HG02885 (cell line): ENCODE results near the gene HEXIM2.

Experiments used
- ATAC-seq: cut with Tn5 transposase; IDR thresholded peaks from one replicate; pipeline ENCODE4 v1.9.1; 2021; ENCODE audit warnings: mild to moderate bottlenecking; ENCODE audit not compliant: unreplicated experiment, poor library complexity

HEXIM2 gene

DNA sequence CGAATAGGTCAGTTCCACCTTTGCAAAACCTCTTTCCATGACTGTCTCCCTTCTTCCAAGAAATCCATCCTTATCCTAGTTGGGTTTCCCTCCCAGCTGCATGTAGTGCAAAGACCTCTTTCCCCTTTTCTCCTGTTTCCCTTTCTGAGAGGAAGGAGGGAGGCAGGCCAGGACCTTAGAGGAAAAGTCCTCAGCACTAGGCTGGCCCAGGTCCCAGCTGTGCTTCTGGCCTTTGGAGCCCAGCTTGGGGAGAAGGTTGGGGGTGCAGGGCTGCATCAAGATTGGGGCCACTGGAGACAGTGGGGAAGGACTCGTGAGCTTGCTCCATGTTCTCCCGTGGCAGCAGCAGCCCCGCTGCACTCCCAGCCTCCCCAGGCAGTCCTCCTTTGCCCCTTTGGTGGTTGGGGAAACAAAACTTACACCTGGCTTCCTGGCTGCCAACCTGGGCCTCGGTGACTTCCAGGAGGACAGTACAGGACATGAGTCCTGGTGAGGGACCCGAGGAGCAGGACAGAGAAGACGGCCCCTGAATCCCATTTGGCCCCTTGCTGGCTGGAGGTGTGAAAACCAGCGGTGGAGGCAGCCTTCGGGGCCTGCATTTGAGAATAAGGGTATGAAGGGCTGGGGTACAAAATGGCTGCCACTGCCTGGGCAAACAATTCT, 481 bp downstream of the HEXIM2 start:
- no peak for ATAC-seq

DNA sequence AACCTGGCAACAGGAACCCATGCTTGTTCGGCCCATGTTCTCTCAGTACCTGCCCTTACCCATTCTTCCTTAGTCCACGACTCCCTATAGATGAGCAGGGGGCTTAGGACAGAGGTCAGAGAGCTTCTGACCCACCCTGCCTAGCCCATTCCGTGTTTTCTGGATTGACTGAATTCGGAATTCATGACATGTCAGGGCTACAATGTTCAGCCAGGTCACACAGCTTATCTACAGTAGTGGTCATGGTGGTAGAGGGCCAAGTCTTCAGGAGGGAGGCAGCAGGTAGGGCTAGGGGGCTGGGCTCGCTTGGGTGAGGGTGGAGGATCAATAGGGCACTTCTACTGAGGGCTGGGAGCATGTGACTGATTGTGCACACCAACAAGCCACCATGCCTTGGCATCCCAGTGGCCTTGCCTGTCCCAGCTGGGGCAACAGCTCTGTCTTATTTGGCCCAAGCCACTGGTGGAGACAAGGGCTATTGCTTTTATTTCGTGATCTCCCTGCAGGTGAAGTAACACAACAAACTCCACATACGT, 3.1 kb downstream of the HEXIM2 start:
- ATAC-seq, result no peak

DNA sequence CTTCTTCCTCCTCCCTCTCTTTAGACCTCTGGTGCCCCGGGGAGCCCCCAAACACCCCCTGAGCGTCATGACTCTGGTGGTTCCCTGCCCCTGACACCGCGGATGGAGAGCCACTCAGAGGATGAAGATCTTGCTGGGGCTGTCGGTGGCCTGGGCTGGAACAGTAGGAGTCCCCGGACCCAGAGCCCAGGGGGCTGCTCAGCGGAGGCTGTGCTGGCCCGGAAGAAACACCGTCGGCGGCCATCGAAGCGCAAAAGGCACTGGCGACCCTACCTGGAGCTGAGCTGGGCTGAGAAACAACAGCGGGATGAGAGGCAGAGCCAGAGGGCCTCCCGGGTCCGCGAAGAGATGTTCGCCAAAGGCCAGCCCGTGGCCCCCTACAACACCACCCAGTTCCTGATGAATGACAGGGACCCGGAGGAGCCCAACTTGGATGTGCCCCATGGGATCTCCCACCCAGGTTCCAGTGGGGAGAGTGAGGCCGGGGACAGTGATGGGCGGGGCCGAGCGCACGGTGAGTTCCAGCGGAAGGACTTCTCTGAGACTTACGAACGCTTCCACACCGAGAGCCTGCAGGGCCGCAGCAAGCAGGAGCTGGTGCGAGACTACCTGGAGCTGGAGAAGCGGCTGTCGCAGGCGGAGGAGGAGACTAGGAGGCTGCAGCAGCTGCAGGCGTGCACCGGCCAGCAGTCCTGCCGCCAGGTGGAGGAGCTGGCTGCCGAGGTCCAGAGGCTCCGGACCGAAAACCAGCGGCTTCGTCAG, 7.5 kb downstream of the HEXIM2 start:
- no peak for ATAC-seq

DNA sequence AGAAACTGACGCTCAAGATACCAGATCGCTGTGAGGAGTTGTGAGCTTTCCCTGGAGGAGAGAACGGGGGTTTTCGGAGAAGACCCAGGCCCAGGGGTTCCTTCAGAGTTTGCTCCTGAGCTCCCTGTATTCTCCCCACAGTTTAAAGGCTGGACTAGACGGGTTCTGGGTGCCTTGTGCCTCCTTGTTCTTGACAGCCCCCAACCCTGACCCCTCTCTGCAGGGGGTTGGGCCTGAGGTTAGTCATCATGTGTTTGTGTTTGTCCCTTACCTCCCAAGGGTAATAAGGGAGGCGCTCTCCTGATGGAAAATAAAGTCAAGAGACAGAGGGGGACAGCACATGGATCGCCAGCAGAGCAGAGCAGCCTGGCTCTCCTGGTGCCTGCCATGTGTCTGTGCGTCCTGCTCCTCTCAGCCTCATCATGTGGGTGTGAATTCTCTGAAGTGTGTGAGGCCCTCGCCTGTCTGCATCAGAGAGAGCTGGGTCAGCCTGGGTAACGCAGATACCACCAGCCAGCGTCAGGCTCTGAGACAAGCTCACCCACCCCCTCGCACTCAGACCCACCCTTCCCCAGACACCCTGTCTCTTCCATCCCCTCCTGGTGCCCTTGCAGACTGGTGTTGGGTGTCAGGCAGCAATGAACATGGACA, 8.7 kb downstream of the HEXIM2 start:
- ATAC-seq, result no peak

DNA sequence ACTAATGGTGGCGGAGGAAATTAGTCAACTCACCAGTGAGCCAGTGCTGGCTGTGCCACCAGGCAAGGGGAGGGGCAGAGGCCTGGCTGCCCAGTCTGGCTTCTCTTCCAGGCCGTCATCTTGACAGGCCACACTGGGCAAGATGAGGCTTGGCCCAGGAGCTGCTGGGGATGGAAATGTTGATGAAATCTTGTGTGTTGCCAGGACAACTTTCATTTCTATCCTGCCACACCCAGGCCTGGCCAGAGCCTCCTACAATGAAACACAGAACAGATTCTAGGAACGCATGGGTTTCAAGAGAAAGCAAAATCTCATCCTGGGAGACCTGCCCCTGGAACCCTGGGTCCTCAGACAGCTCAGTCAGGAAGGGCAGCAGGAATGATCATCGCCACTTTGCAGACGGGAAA, 9.3 kb downstream of the HEXIM2 start:
- ATAC-seq, result no peak

DNA sequence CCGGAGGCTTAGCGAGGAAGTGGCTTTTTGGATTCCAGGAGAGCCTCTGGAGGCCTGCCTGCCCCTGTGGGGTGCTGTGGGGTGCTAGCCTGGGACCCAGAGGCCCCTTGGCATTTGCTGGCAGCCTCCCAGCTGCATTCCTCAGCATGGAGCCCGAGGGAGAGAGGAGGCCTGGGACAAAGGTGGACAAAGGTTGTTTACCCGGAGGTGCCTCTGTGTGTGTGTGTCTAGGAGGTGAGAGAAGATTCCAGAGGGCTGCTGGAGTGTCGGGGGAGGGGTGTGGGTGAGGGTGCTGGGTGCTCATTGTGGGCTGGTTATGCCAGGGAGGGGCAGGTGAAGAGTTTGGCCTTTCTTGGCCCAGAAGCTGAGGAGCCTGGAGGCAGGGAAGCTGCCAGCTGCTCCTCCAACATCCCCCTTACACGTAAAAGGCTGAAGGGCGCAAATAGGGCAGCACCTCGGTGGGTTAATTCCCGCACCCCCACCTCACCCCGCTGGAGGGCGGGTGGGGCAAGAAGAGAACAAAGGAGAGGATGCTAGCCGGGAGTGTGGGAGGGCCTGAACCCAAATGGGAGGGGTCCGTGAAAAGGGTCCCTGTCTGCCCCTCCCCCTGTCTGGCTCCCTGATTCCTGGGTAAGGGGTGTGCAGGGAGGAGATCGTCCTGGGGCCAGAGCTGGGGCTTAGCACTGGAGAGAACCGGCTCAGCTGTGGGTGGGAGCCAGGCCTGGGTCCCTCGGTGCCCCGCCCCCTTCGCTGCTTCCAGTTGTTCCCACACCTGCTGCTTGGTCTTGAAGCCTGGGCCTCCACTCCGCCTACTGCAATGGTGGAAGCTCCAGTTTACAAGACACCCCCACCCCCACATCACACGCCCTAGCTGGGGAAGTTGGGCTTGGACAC, 9.9 kb downstream of the HEXIM2 start:
- no peak for ATAC-seq

DNA sequence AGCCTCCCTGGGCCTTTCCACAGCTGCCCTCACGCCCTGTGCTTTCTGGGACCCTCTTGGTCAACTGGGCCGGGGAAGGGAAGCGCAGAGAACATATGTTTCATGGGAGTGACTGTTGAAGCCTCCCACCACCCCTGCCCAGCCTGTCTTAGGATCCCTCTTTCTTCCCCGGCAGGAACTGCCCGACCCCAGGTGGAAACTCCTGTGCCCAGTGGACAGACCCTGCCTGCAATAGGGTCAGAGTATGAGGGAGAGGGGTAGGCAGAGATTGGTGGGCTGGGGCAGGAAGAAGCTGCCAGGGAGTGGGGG, 10.5 kb downstream of the HEXIM2 start:
- ATAC-seq, result no peak

DNA sequence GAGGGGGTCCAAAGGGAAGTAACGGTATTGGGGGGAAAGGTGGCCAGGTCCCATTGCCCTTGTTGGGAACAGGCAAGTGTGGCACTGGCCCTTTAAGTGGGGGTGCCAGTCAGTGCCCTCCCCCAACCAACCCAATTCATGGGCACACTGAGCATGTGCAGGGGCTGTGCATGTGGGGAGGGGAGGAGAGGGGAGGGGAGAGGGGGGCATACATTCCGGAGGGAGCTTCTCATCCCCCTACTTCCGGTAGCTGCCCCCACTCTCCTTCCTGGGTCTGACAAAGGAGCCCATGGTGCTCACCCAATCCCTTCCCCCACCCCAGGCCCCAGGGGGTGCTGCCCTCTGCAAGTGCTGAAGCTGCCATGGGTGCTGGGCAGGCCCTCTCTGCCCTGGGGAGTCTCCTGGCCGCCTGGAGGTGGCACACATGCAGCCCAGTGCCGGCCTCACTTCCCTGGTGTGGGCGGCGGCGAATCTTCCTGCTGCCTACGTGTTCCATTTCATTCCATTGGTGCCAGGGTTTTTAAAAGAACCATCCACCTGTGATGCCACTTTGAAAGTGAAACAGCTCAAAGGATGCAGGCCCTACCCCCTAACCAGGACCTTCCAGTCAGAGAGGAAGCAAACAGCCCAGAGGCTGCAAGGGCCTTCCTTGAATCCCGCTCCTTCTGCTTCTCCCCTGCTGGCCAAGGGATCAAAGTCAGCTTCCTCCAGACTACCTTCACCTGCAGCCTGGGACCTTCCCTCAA, 11.0 kb downstream of the HEXIM2 start:
- ATAC-seq, result no peak

DNA sequence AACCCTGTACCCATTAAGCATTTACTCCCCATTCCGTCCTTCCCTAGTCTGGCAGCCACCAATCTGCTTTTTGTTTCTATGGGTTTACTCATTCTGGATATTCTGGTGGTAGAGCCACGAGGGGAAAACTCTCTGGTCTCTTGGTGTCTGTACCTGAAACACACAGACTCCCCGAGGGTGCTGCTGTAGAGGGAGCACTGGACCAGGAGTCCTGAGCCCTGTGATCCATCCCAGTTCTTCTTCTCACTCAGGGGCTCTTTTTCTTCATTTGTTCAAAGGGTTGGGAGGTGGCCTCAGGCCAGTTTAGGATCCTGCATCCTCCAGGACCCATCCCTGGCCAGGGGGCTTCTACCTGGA, 14.1 kb downstream of the HEXIM2 start:
- ATAC-seq, result no peak

DNA sequence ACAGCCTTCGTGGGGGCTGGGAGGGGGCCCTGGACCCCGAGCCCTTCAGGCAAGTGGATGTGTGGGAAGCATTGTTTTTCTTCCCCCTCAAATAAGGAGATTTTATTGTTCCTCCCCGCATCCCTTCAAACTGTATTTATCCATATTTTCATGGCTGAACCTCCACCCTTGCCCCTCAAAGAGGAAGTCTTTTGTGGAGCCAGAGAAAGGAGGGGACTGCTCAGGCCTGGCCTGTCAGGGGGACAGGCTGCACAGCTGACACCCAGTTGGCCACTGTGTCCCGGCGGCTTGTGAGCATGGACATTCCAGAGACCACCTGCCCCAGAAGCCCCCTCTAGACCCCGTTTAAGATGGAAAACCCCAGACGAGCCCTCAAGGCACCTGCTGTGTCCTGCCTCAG, 15.9 kb downstream of the HEXIM2 start:
- no peak for ATAC-seq

DNA sequence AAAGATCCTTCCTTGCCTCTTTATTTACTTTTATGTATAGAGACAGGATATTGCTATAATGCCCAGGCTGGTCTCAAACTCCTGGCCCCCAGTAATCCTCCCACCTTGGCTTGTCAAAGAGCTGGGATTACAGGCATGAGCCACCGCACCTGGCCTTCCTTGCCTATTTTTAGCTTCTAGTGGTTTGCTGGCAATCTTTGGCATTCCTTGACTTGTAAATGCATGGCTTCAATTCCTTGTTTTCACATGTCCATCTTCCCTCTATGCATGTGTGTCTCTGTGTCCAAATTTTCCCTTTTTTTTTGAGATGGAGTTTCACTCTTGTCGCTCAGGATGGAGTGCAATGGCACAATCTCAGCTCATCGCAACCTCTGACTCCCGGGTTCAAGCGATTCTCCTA, 22.5 kb downstream of the HEXIM2 start:
- no peak for ATAC-seq

DNA sequence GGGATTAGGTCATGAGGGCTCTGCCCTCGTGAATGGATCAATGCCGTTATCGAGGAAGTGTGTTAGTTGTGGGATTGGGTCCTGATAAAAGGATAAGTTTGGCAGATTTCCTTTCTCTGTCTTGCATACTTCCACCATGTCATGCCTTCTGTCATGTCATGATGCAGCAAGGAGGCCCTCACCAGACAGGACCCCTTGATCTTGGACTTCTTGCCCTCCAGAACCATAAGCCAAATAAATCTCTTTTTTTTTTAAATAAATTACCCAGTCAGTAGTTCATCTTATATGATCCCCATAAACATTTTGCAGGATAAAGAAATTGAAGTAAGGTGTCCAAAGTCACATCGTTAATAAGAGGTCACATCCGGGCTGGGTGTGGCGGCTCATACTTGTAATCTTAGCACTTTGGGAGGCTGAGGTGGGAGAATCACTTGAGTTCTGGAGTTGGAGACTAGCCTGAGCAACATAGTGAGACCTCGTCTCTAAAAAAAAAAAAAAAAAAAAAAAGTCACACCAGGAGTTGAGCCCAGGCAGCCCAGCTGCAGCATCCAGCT, 25.2 kb downstream of the HEXIM2 start:
- ATAC-seq, result no peak

DNA sequence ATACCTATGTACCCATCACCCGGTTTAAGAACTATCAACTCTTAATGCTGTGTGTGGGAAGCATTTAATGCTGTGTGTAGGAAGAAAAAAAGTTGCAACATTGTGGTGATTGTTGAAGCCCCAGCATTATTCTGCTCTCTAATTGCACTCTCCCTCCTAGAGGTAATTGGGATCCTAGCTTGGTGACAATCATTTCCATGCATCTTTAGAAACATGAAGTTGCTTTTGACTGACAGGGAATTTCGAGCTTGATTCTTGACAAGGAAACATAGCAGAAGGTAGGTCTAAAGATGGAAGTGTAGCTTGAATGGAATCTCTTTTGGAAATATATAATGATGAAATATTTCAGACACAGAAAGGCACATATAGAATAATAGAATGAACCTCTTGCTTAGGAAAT, 27.3 kb downstream of the HEXIM2 start:
- ATAC-seq, result no peak

DNA sequence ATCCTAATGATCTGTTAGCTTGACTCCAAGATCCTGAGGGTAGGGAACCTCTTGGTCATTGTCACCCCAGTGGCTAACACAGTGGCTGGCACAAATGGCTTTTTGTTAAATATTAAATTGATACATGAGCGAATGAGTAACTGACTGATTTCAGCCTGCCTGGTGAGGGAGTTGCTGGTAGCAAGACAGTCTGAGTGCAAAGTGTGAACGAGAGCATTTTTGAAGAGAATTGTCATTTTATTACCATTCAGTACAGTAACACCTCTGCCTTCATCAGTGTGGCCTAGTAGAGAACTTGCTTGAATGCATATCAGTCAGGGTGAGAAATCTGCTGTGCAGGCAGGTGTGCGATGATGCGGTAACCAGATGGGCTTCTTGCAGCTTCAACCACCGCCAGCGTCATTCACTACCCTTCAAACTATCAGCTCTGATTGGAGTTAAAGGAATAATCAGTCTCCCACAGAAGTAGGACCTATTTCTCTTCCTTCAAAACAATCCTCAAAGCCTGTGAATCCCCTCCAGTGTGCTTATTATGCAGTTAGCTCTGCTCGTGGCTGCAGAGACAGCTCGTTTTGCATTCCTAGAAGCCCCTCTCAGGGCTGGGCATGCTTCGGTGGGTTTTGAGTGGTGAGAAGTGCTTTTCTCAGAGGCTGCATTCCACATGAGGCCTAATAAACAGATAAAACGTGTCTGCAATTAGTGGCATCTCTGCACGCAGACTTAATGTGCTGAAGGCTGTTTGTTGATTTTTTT, 29.0 kb downstream of the HEXIM2 start:
- ATAC-seq, result no peak

DNA sequence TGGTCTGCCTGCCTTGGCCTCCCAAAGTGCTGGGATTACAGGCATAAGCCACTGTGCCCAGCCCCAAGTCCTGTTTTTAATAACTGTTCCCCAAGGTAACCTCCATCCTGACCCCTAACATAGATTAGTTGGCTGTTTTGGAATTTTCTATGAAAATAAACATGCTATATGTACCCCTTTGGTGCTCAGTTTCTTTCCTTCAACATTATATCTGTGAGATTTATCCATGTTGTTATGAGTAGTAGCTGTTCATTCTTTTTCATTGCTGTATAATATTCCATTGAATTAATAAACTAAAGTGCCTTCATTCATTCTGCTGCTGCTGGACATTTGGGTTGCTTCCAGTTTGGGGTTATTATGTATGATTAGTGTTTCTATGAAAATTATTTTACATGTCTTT, 33.7 kb downstream of the HEXIM2 start:
- ATAC-seq, result no peak

DNA sequence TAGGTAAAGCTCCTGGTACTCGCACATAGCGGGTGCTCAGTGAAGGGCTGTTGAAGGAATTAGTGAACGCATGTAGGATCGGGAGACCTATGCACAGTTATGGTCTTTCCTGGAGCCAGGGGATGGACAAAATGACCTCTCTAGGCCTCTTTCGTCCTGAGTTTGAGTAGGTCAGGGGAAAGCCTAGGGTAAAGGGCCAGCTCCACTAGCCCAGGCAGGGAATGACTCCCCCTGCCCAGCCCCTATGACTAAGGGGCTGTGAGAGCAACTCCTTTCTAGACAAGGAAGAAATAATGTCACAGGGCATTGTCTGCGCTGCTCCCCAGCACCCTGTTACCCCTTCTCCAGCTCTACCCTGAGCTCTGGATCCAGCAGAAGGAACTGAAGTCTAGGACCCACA, 35.4 kb downstream of the HEXIM2 start:
- no peak for ATAC-seq

DNA sequence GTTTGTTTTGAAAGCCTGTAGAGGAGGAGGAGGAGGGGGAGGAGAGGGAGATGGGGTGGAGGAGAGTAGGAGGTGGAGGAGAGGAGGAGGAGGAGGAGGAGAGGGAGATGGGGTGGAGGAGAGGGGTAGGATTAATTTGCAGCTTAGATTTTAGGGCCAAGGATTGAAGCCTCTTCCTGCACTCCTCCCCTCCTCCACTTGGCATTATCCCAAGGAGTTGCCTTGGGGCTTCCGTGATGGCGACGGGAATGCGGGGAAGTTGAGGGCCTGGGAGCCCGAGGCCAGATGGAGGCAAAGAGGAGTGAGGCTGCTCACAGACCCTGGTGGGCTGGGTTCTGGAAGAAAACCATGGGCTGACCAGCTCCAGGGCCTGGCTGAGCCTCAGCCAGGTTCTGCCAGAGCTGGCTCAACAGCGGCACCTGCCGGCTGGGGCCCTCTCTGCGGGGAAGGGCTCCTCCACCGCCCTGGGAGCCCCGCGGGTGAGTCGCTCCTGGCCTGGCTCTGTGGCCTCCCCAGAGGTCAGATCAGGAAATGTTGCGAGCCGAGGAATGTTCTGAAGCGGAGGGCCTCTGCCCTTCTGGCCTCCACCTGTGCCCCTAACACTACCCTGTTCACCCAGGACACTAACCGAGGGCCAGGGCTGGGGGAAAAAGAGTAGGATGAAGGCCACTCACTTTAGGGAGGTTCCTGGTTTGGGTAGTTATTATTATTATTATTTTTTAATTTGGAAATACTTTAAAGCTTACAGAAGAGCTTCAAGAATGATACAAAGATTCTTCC, 36.1 kb downstream of the HEXIM2 start:
- ATAC-seq, result peak; percentile 80

DNA sequence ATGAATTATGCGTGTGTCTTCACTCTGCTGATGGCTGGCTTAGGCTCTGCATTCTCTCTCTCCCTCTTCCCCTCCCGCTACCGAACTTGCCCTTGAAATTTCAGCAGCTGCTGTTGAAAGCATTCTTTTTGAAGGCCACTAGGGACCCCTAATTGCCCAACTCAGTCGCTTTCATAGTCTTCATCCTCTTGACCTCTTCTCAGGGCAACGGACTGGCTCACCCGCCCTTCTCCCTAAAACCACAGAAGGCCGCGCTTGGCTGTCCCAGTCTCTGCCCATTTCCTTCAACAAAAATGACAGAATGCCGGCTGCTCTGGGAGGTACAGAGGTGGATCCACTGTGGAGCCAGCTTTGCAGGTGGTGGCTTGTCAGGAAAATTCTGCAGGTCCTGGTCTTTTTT, 39.0 kb downstream of the HEXIM2 start:
- ATAC-seq, result no peak
